Measurements from ENCODE around the gene ING5.

ING5 gene

GRCh38 chr2:241777170-241777685, 75.4 kb downstream of the ING5 start:
- DNase-seq (ENCODE audit: insufficient read length) (no peak), FAIRE-seq (no peak)
- TF ChIP-seq TAF1 (IDR thresholded peaks at IDR 0.05; ENCODE audit: borderline replicate concordance, low read depth, low read length) (no peak), POLR2AphosphoS5 (IDR thresholded peaks at IDR 0.05; ENCODE audit: low read depth, low read length) (no peak), POLR2A (IDR thresholded peaks at IDR 0.05; ENCODE audit: low read depth, low read length) (no peak)

GRCh38 chr2:241777686-241778627, 76.1 kb downstream of the ING5 start:
- FAIRE-seq (no peak), DNase-seq (ENCODE audit: insufficient read length) (no peak)
- TF ChIP-seq POLR2A (IDR thresholded peaks at IDR 0.05; ENCODE audit: low read depth, low read length): no peak
- TF ChIP-seq TAF1 (IDR thresholded peaks at IDR 0.05; ENCODE audit: borderline replicate concordance, low read depth, low read length): no peak
- TF ChIP-seq POLR2AphosphoS5 (IDR thresholded peaks at IDR 0.05; ENCODE audit: low read depth, low read length): no peak
